OCI-LY3 (cell line): Measurements from ENCODE around the gene CNOT2.

Experiments
- H2AFZ ChIP-seq: fragments of 200-600, 300-600 bp; shearing (Covaris generic); 2 replicates; pipeline ENCODE4 v1.6.0; 2014; ENCODE audit warnings: antibody characterized with exemption, low read depth, low read length
- H3K27ac ChIP-seq: fragments of 200-600, 300-600 bp; sonication (generic); 2 replicates; pipeline ENCODE4 v1.5.1; 2014; ENCODE audit warnings: mild to moderate bottlenecking, low read length, moderate library complexity, mixed read lengths
- H3K27me3 ChIP-seq: fragments of 200-600, 300-600 bp; sonication (generic); 2 replicates; pipeline ENCODE4 v1.6.1; 2014; ENCODE audit warnings: low read depth, low read length, mixed read lengths
- H3K36me3 ChIP-seq: fragments of 200-600, 300-600 bp; sonication (generic); replicated peaks from 2 replicates; pipeline ENCODE3; 2014; ENCODE audit warnings: low read depth, low read length, mixed read lengths
- H3K4me1 ChIP-seq: fragments of 300-600, 200-600 bp; sonication (generic); 2 replicates; pipeline ENCODE4 v1.6.1; 2014; ENCODE audit warnings: low read length, mixed read lengths
- H3K4me2 ChIP-seq: fragments of 200-600, 300-600 bp; sonication (generic); 2 replicates; pipeline ENCODE4 v1.6.1; 2014; ENCODE audit warnings: low read length, mixed read lengths
- H3K4me3 ChIP-seq: fragments of 300-600, 200-600 bp; sonication (generic); 2 replicates; pipeline ENCODE4 v1.5.1; 2014; ENCODE audit warnings: antibody characterized with exemption, mild to moderate bottlenecking, low read length, moderate library complexity
- H3K79me2 ChIP-seq: fragments of 300-600, 200-600 bp; shearing (Covaris generic); 2 replicates; pipeline ENCODE4 v1.6.1; 2014; ENCODE audit warnings: mild to moderate bottlenecking, low read length, mixed read lengths
- H3K9ac ChIP-seq: fragments of 300-600, 200-600 bp; shearing (Covaris generic); 2 replicates; pipeline ENCODE4 v1.6.0; 2014; ENCODE audit warnings: mild to moderate bottlenecking, low read length, moderate library complexity
- H3K9me3 ChIP-seq: fragments of 200-600, 300-600 bp; shearing (Covaris generic); 2 replicates; pipeline ENCODE4 v1.6.1; 2014; ENCODE audit warnings: low read length, mixed read lengths; ENCODE audit not compliant: insufficient read depth
- H4K20me1 ChIP-seq: fragments of 200-600, 300-600 bp; sonication (generic); 2 replicates; pipeline ENCODE4 v1.6.1; 2016; ENCODE audit warnings: low read length, mixed read lengths; ENCODE audit not compliant: insufficient read depth
- EZH2phosphoT487 ChIP-seq: fragments of 200-600 bp; shearing (Covaris generic); IDR thresholded peaks from 2 replicates; pipeline ENCODE4 v1.6.1; 2018; ENCODE audit warnings: antibody characterized with exemption, mixed run types, low read depth
- TF ChIP-seq, protein P1 (sequence below): fragments of 200-600, 300-600 bp; sonication (generic); IDR thresholded peaks from 2 replicates; pipeline ENCODE4 v1.5.1; 2014; ENCODE audit warnings: antibody characterized with exemption, low read length, low read depth

The CNOT2 gene

DNA sequence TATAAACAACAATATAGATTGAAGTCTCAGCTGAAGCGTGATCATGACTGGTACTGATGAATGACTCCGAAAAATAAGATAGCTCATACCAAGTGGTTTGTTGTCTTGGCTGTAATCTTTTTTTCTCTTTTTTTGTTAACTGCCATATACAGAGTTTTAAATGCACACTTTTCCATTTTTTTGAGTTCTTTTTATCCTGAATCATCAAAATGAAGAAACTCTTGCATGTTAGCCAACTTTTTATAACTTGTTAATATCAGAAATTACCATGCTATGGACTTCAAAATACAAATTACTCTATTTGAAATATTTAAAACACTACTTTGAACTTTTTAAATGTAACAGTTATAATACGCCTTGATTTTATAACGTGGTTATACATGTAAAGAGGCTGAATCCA, 112.7 kb downstream of the CNOT2 start:
- Histone ChIP-seq H3K79me2 (no peaks in the 10 kb centered on the region), H2AFZ (no peak overlapping the region), H3K9me3 (no peaks in the 10 kb centered on the region), H4K20me1 (no peaks in the 10 kb centered on the region), H3K36me3 (peaks cover 11% of the 10 kb centered on the region), H3K4me3 (no peak overlapping the region), H3K4me1 (peaks cover 17% of the 10 kb centered on the region), H3K27ac (no peak overlapping the region), H3K27me3 (no peaks in the 10 kb centered on the region), H3K9ac (no peak overlapping the region), H3K4me2 (no peak overlapping the region)
- TF ChIP-seq EZH2phosphoT487, result no peak
- TF ChIP-seq, protein P1, sequence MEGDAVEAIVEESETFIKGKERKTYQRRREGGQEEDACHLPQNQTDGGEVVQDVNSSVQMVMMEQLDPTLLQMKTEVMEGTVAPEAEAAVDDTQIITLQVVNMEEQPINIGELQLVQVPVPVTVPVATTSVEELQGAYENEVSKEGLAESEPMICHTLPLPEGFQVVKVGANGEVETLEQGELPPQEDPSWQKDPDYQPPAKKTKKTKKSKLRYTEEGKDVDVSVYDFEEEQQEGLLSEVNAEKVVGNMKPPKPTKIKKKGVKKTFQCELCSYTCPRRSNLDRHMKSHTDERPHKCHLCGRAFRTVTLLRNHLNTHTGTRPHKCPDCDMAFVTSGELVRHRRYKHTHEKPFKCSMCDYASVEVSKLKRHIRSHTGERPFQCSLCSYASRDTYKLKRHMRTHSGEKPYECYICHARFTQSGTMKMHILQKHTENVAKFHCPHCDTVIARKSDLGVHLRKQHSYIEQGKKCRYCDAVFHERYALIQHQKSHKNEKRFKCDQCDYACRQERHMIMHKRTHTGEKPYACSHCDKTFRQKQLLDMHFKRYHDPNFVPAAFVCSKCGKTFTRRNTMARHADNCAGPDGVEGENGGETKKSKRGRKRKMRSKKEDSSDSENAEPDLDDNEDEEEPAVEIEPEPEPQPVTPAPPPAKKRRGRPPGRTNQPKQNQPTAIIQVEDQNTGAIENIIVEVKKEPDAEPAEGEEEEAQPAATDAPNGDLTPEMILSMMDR, result no peak

DNA sequence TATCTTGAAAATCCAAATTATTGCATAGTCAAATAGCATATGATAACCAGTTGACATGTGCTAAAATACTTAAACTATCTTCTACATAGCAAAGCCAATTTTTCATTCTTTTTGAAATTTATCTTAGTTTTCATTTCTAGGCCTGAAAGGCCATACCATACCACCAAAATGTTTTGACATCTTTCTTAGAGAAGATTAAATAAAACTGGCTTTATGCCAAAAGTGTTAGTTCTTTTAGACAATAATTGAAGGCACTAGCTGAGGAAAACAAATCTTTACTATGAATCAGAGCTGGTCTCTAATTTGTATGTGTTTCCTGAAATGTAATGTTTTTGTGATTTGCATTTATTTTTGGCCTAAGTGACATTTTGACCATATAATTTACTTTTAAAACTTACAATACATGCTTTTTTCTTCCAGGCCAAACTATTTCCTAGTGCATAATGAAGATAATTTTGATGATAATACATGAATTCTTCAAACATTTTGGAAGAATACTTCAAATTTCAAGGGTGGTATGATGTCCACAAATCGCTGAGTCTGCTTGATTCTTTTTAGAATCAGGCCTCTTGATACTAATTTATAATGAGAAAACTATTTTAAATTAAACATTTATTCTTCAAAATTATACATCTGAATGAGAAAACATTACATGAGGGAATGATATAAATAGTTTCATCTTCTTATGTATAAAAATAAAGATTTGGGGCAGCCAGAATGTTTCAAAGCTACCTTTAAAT, 116.4 kb downstream of the CNOT2 start:
- Histone ChIP-seq H3K79me2 (no peaks in the 10 kb centered on the region), H3K9me3 (no peaks in the 10 kb centered on the region), H3K9ac (no peak overlapping the region), H3K4me1 (peaks cover 22% of the 10 kb centered on the region), H3K4me3 (no peak overlapping the region), H3K36me3 (peaks cover 9% of the 10 kb centered on the region), H3K4me2 (no peak overlapping the region), H4K20me1 (no peaks in the 10 kb centered on the region), H3K27me3 (peaks cover 2% of the 10 kb centered on the region), H3K27ac (no peak overlapping the region), H2AFZ (no peak overlapping the region)
- no peak for TF ChIP-seq EZH2phosphoT487
- TF ChIP-seq, protein P1, result no peak

DNA sequence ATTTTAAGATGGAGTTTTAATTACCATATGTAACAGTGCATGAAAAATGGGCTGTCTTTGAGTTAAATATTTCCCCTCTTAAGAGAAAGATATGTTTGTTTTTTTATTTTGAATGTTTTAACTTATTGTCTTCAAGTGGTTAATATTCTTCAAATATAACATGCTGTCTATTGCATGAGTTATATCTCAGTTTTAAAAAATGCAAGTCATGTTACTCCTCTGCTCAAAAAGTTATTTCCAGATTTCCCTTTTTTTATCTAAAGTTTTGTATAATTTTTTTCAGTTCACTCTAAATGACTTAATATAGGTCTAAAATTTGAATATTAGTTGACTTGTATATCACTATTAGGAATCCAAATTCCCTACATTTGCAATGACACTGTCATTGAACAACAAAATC, 117.0 kb downstream of the CNOT2 start:
- Histone ChIP-seq H3K9me3 (no peaks in the 10 kb centered on the region), H2AFZ (no peak overlapping the region), H3K9ac (no peak overlapping the region), H3K4me2 (no peak overlapping the region), H3K27me3 (peaks cover 8% of the 10 kb centered on the region), H3K36me3 (peaks cover 3% of the 10 kb centered on the region), H3K79me2 (no peaks in the 10 kb centered on the region), H3K27ac (no peak overlapping the region), H3K4me1 (peaks cover 25% of the 10 kb centered on the region), H4K20me1 (no peaks in the 10 kb centered on the region), H3K4me3 (no peak overlapping the region)
- TF ChIP-seq EZH2phosphoT487, result no peak
- TF ChIP-seq, protein P1, result no peak

DNA sequence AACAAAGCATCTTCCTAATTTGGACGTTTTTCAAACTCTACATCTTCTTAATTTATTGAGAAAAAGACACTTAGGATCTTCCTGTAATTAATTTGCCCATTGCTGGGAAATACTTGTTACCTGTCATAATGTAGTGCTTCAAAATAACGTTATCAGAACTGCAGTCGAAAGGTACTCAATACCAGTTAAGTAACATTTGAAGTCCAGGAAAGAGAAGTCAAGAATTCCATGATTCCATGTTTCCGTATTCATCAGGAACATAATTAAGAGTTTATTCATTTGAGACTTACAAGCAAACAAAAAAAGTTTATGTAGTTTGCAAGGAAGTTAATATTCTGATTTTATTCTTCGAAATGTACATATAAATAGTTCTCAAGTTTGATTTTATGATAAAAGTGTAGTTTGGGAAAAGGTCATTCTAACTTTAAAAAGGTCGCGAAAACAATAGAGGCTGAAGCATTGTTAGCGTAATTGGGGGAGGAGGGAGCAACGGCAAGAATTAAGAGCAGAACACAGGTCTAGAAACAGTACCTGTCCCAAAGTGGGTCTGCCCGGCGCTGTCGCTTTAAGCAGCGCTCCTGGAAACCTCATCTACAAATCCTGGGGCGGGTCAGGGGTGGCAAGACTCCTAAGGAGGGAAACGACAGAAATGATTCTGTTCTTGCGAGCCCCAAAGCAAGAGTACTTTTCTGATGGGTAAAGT, 121.6 kb downstream of the CNOT2 start:
- no peak overlapping the region for H2AFZ ChIP-seq
- no peaks in the 10 kb centered on the region for H3K9me3 ChIP-seq
- peak overlapping the region; percentile 74; the same call in 1 of the 2 replicates for H3K9ac ChIP-seq
- H3K27me3 ChIP-seq, result peaks cover 16% of the 10 kb centered on the region
- H3K36me3 ChIP-seq, result no peaks in the 10 kb centered on the region
- peak overlapping the region; percentile 97 for H3K4me2 ChIP-seq
- H3K27ac ChIP-seq, result no peak overlapping the region
- TF ChIP-seq, protein P1, result no peak
- H3K4me3 ChIP-seq, result peak overlapping the region; percentile 98
- peaks cover 4% of the 10 kb centered on the region; the same call in 1 of the 2 replicates for H3K79me2 ChIP-seq
- H4K20me1 ChIP-seq, result no peaks in the 10 kb centered on the region
- H3K4me1 ChIP-seq, result peaks cover 34% of the 10 kb centered on the region
